H9 (cell line): ENCODE data around the gene SP8. TPM values are rescaled to one million over a fixed set of nuclear protein-coding genes. Genes with fewer than 3 reads are reported as not detected.

ENCODE experiments used
- DNase-seq: peaks from one replicate; pipeline ENCODE4 v3.0.0-alpha.2; 2017
- H2AFZ ChIP-seq: one replicate; pipeline ENCODE4 v1.6.1; 2013; ENCODE audit warnings: mild to moderate bottlenecking, low read length, control low read depth, moderate library complexity
- H2AK5ac ChIP-seq: 2 replicates; pipeline ENCODE4 v1.6.1; 2013; ENCODE audit warnings: low read length, control low read depth, mixed read lengths; ENCODE audit not compliant: insufficient read length
- H2BK120ac ChIP-seq: one replicate; pipeline ENCODE4 v1.6.1; 2013; ENCODE audit warnings: low read depth, mild to moderate bottlenecking, low read length, control low read depth, inconsistent platforms; ENCODE audit not compliant: poor library complexity, severe bottlenecking
- H2BK12ac ChIP-seq: 2 replicates; pipeline ENCODE4 v1.6.1; 2013; ENCODE audit warnings: low read length, control low read depth, mixed read lengths, low read depth; ENCODE audit not compliant: insufficient read length
- H2BK15ac ChIP-seq: 2 replicates; pipeline ENCODE4 v1.6.1; 2013; ENCODE audit warnings: low read depth, low read length, control low read depth
- H2BK20ac ChIP-seq: one replicate; pipeline ENCODE4 v1.6.1; 2013; ENCODE audit warnings: low read depth, mild to moderate bottlenecking, low read length, control low read depth, inconsistent platforms; ENCODE audit not compliant: poor library complexity, severe bottlenecking
- H2BK5ac ChIP-seq: 2 replicates; pipeline ENCODE4 v1.6.1; 2013; ENCODE audit warnings: low read length, control low read depth, mixed read lengths; ENCODE audit not compliant: insufficient read length
- H3K14ac ChIP-seq: 2 replicates; pipeline ENCODE4 v1.6.1; 2013; ENCODE audit warnings: low read length, control low read depth; ENCODE audit not compliant: insufficient read depth
- H3K18ac ChIP-seq: 2 replicates; pipeline ENCODE4 v1.6.1; 2013; ENCODE audit warnings: low read depth, mild to moderate bottlenecking, mixed read lengths, low read length, control low read depth; ENCODE audit not compliant: insufficient read length
- H3K23ac ChIP-seq: 2 replicates; pipeline ENCODE4 v1.6.1; 2013; ENCODE audit warnings: low read length, control low read depth, mixed read lengths, low read depth; ENCODE audit not compliant: insufficient read length
- H3K23me2 ChIP-seq: 2 replicates; pipeline ENCODE4 v1.6.1; 2013; ENCODE audit warnings: low read depth, mild to moderate bottlenecking, mixed read lengths, low read length, control low read depth; ENCODE audit not compliant: insufficient read length, poor library complexity, severe bottlenecking
- H3K27ac ChIP-seq: 2 replicates; pipeline ENCODE4 v1.5.1; 2013; ENCODE audit warnings: low read length, control low read depth, mixed read lengths, low read depth; ENCODE audit not compliant: insufficient read length
- H3K27me3 ChIP-seq: 2 replicates; pipeline ENCODE4 v1.6.1; 2013; ENCODE audit warnings: low read length, control low read depth, inconsistent platforms; ENCODE audit not compliant: insufficient read depth
- H3K4ac ChIP-seq: 2 replicates; pipeline ENCODE4 v1.6.1; 2013; ENCODE audit warnings: low read depth, mild to moderate bottlenecking, control low read depth, inconsistent platforms, low read length, moderate library complexity
- H3K4me1 ChIP-seq: 2 replicates; pipeline ENCODE4 v1.6.1; 2013; ENCODE audit warnings: low read length, control low read depth, inconsistent platforms; ENCODE audit not compliant: insufficient read depth
- H3K4me2 ChIP-seq: 2 replicates; pipeline ENCODE4 v1.6.1; 2013; ENCODE audit warnings: low read length, control low read depth, mixed read lengths; ENCODE audit not compliant: insufficient read length, insufficient read depth
- H3K56ac ChIP-seq: 2 replicates; pipeline ENCODE4 v1.6.1; 2013; ENCODE audit warnings: low read depth, mild to moderate bottlenecking, mixed read lengths, low read length, control low read depth; ENCODE audit not compliant: insufficient read length
- H3K79me1 ChIP-seq: 2 replicates; pipeline ENCODE4 v1.6.1; 2013; ENCODE audit warnings: low read depth, mild to moderate bottlenecking, moderate library complexity, low read length, control low read depth, inconsistent platforms; ENCODE audit not compliant: insufficient read depth, poor library complexity, severe bottlenecking
- H3K79me2 ChIP-seq: 2 replicates; pipeline ENCODE4 v1.6.1; 2013; ENCODE audit warnings: low read length, control low read depth, inconsistent platforms; ENCODE audit not compliant: insufficient read depth
- H3K9ac ChIP-seq: 2 replicates; pipeline ENCODE4 v1.6.1; 2013; ENCODE audit warnings: low read length, control low read depth, mixed read lengths; ENCODE audit not compliant: insufficient read length; ENCODE audit errors: extremely low read depth
- H3K9me3 ChIP-seq: one replicate; pipeline ENCODE4 v1.6.1; 2013; ENCODE audit warnings: low read depth, low read length, inconsistent platforms; ENCODE audit not compliant: control insufficient read depth
- H3T11ph ChIP-seq: one replicate; pipeline ENCODE4 v1.6.1; 2013; ENCODE audit warnings: mild to moderate bottlenecking, low read length, control low read depth, inconsistent platforms
- H4K20me1 ChIP-seq: one replicate; pipeline ENCODE4 v1.6.1; 2013; ENCODE audit not compliant: control insufficient read depth, insufficient read length, insufficient read depth
- H4K5ac ChIP-seq: 2 replicates; pipeline ENCODE4 v1.6.1; 2013; ENCODE audit warnings: low read depth, mild to moderate bottlenecking, mixed read lengths, low read length, control low read depth; ENCODE audit not compliant: insufficient read length
- H4K8ac ChIP-seq: replicated peaks from 2 replicates; pipeline ENCODE4 v1.6.1; 2013; ENCODE audit warnings: low read length, control low read depth, mixed read lengths, low read depth; ENCODE audit not compliant: insufficient read length
- H4K91ac ChIP-seq: 2 replicates; pipeline ENCODE4 v1.6.1; 2013; ENCODE audit warnings: low read depth, mild to moderate bottlenecking, moderate library complexity, mixed read lengths, low read length, control low read depth; ENCODE audit not compliant: insufficient read length
- H3K27ac Mint-ChIP-seq, 3 experiments: 2 replicates in 2 of 3; 3 replicates in 1 of 3; pipeline ENCODE4 v1.8.0; 2020 to 2021; ENCODE audit warnings: mixed read lengths in 3 of 3, mild to moderate bottlenecking in 1 of 3, moderate library complexity in 1 of 3
- H3K27me3 Mint-ChIP-seq: 2 replicates; pipeline ENCODE4 v1.8.0; 2021; ENCODE audit warnings: low read depth, mild to moderate bottlenecking, moderate library complexity, mixed read lengths
- H3K36me3 Mint-ChIP-seq, 3 experiments: 2 replicates in 2 of 3; 3 replicates in 1 of 3; pipeline ENCODE4 v1.8.0; 2020 to 2021; ENCODE audit warnings: low read depth in 3 of 3, mixed read lengths in 3 of 3; ENCODE audit not compliant: insufficient read depth in 1 of 3
- H3K4me1 Mint-ChIP-seq, 2 experiments: 2 replicates each; pipeline ENCODE4 v1.8.0; 2020; ENCODE audit warnings: mixed read lengths in 2 of 2
- H3K4me3 Mint-ChIP-seq, 2 experiments: 2 replicates in 1 of 2; 3 replicates in 1 of 2; pipeline ENCODE4 v1.8.0; 2020 to 2021; ENCODE audit warnings: mild to moderate bottlenecking in 2 of 2, mixed read lengths in 2 of 2, moderate library complexity in 1 of 2
- H3K9me3 Mint-ChIP-seq, 2 experiments: 2 replicates in 1 of 2; 3 replicates in 1 of 2; pipeline ENCODE4 v1.8.0; 2020; ENCODE audit warnings: mild to moderate bottlenecking in 2 of 2, mixed read lengths in 2 of 2, moderate library complexity in 1 of 2
- CTCF ChIP-seq: fragments of 200-600 bp; sonication (generic); conservative IDR thresholded peaks from 3 replicates; pipeline ENCODE4 v1.8.0; 2021; ENCODE audit warnings: antibody characterized with exemption, mild to moderate bottlenecking
- WGBS: extraction: QIAGEN DNeasy Blood & Tissue Kit; methylation state at CpG from one replicate; pipeline ENCODE4 v1.1.7; 2013; ENCODE audit warnings: missing lambda C conversion rate, low lambda C conversion rate, mixed read lengths; ENCODE audit not compliant: insufficient read length; ENCODE audit errors: extremely low coverage; 5-methylcytosine and 5-hydroxymethylcytosine counted together
- total RNA-seq: library from RNA; stranded (reverse); gene quantifications from 2 replicates; pipeline ENCODE4 v1.2.1, GENCODE V29; 2021

The SP8 gene
- total RNA-seq, 1 experiment from 2014 or later, result 3.5 TPM

GRCh38 chr7:20776214-20776911 lies 10.3 kb downstream of the SP8 start:
- Histone ChIP-seq H3K79me2 (no peaks in the 10 kb centered on the region), H2BK120ac (no peak overlapping the region), H4K20me1 (no peaks in the 10 kb centered on the region), H3K14ac (no peak overlapping the region), H3K23ac (no peak overlapping the region), H2BK15ac (no peak overlapping the region), H3K23me2 (peaks cover 22% of the 10 kb centered on the region), H3K4me2 (peak overlapping the region; percentile 99), H3K4me1 (peaks cover 3% of the 10 kb centered on the region; the same call in 1 of the 2 replicates), H2BK5ac (no peak overlapping the region), H3K9ac (no peak overlapping the region), H3K27me3 (peaks cover 11% of the 10 kb centered on the region; the same call in 1 of the 2 replicates), H3K18ac (no peak overlapping the region), H2AFZ (no peak overlapping the region), H3K79me1 (no peaks in the 10 kb centered on the region), H3K4ac (no peak overlapping the region), H4K8ac (no peak overlapping the region), H3K9me3 (no peaks in the 10 kb centered on the region), H4K91ac (no peak overlapping the region), H3K56ac (no peak overlapping the region), H3T11ph (no peak overlapping the region), H2BK20ac (no peak overlapping the region), H3K27ac (no peak overlapping the region), H2AK5ac (no peak overlapping the region), H4K5ac (no peak overlapping the region), H2BK12ac (no peak overlapping the region)
- H3K9me3 Mint-ChIP-seq, result no peaks in the 10 kb centered on the region; a peak in 1 of 5 replicates
- peak overlapping the region in 2 of 3 experiments; percentile 42 to 93; a peak in 3 of 7 replicates for H3K27ac Mint-ChIP-seq
- no peak for TF ChIP-seq CTCF
- DNase-seq, result peak; percentile 89
- no CpG with 5 or more reads among the region's 29 CpGs for WGBS
- peaks cover 51% of the 10 kb centered on the region for H3K27me3 Mint-ChIP-seq
- H3K36me3 Mint-ChIP-seq, result no peaks in the 10 kb centered on the region
- H3K4me3 Mint-ChIP-seq, result peak overlapping the region; percentile 66 to 75
- H3K4me1 Mint-ChIP-seq, result peaks cover 51 to 56% of the 10 kb centered on the region in 2 experiments
